Lower leg skin (tissue), 4 donors: Measurements from ENCODE around the gene CEP350. TPM values are rescaled to one million over a fixed set of nuclear protein-coding genes. Genes with fewer than 3 reads are reported as not detected.

Experiments
- DNase-seq, 2 donors: peaks; one replicate each; pipeline ENCODE4 v3.0.0-alpha.2; 2019; ENCODE audit warnings: low spot score in 2 of 2
- H3K4me3 ChIP-seq: fragments of 200-600 bp; sonication (generic); 2 replicates; pipeline ENCODE4 v1.5.1; 2017; ENCODE audit warnings: mild to moderate bottlenecking, low read depth; ENCODE audit not compliant: poor library complexity, severe bottlenecking
- POLR2A ChIP-seq, 2 donors: fragments of 450-650 bp; IDR thresholded peaks; one replicate each; pipeline ENCODE4 v1.6.1; 2016 to 2017; ENCODE audit warnings: antibody characterized with exemption in 2 of 2, mild to moderate bottlenecking in 1 of 2, moderate library complexity in 1 of 2
- WGBS, 2 donors: methylation state at CpG; one replicate each; pipeline ENCODE4 v1.1.5; 2018; 5-methylcytosine and 5-hydroxymethylcytosine counted together
- intact Hi-C: fragments of 100-400 bp; cut with DNase I; formaldehyde crosslinking; loops from one replicate; pipeline ENCODE4 v1.15.0; 2023; ENCODE audit warnings: low total_unique reads
- total RNA-seq, 4 donors: library from RNA; depleted of rRNA; stranded (reverse); fragments of >200 nt; gene quantifications; one replicate each; pipeline ENCODE4 v1.1.0, GENCODE V29; 2016
- TF ChIP-seq, protein P1 (sequence below), 3 donors: fragments of 450-650 bp; IDR thresholded peaks; one replicate each; pipeline ENCODE4 v1.5.1; 2016; ENCODE audit warnings: antibody characterized with exemption in 3 of 3, mild to moderate bottlenecking in 3 of 3, moderate library complexity in 2 of 3

CEP350 gene
- total RNA-seq, 4 donors from 2014 or later = 55.8 to 85.6 (median 59.9) TPM

DNA sequence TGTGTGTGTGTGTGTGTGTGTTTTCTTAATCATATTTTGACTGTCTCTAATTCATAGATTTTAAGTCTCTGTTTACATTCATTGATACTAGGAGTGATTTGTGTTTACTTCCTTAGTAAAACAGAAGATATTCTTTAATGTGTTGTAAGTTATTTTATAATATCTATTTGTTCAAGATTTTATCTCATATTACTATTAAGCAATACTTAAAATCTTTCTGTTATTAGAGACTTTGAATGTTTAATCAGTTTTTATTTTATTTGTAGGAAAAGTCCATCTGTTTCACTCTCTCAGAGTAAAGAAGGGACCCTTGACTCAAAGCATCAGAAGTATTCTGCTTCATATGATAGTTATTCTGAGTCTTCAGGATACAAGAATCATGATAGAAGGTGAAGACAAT is 89.2 kb downstream of the CEP350 start:
- TF ChIP-seq POLR2A (IDR thresholded peaks at IDR 0.05) = no peak
- TF ChIP-seq, protein P1, sequence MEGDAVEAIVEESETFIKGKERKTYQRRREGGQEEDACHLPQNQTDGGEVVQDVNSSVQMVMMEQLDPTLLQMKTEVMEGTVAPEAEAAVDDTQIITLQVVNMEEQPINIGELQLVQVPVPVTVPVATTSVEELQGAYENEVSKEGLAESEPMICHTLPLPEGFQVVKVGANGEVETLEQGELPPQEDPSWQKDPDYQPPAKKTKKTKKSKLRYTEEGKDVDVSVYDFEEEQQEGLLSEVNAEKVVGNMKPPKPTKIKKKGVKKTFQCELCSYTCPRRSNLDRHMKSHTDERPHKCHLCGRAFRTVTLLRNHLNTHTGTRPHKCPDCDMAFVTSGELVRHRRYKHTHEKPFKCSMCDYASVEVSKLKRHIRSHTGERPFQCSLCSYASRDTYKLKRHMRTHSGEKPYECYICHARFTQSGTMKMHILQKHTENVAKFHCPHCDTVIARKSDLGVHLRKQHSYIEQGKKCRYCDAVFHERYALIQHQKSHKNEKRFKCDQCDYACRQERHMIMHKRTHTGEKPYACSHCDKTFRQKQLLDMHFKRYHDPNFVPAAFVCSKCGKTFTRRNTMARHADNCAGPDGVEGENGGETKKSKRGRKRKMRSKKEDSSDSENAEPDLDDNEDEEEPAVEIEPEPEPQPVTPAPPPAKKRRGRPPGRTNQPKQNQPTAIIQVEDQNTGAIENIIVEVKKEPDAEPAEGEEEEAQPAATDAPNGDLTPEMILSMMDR (IDR thresholded peaks at IDR 0.05) = no peak
- intact Hi-C loops = no loop called here
- no peak overlapping the region for H3K4me3 ChIP-seq
- DNase-seq = no peak

DNA sequence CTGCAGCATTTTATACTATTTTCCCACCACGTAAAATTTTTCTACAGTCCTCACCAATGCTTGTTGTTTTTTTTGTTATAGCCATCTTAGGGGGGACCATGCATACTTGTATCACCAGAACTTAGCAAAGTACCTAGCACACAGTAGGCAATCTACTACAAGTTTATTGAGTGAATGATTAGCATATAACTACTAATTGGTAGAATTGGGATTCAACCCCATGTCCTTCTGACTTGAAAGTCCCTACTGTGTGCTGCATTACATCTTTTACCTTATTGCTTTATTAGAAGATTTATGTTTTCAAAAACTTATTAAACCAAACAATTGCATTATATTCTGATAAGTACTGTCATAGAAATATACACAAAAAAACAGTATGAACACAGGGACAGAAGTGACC is 92.1 kb downstream of the CEP350 start:
- 88 to 98% methylated on average over 1 of the region's 1 CpG for WGBS, 2 donors
- intact Hi-C loops = no loop called here
- TF ChIP-seq, protein P1 (IDR thresholded peaks at IDR 0.05) = no peak
- TF ChIP-seq POLR2A (IDR thresholded peaks at IDR 0.05) = no peak
- H3K4me3 ChIP-seq = no peak overlapping the region
- DNase-seq = no peak

DNA sequence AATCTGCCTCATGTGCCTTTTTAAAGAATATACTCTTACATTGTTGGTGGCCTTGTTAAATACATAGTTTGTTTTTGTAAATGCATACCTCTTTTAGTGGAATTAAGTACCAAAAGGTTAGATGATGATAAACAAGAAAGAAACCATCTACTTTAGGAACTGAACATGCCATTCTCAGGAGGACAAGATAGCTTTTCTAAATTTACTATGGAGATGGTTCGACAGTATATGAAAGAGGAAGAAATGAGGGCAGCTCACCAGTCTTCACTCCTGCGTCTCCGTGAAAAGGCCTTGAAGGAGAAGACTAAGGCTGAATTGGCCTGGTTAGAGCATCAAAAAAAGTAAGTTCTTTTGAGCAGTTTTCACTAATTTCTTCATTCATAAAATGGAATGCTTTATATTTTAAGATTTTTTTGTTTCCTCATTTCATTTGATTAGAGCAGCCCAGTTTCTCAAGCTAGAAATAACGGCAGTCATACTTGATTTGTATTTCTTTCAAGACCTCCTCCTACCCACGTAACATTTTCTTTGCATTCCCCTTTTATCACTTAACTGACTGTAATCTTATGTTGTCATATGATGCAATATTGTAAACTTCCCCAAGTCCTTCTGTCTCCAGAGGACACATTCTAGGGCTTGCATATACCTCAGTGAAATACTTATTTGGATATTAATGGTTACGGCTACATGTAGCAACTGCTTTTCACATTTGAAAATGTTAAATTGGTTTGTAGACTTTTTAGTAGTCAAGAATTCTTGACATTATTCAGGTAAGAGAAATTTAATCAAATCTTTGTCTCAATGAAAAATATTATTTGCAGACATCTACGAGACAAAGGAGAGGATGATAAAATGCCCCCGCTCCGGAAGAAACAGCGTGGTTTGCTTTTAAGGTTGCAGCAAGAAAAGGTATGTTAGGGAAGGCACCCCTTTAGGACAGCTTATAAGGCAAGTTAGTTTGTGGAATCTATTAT is 99.3 kb downstream of the CEP350 start:
- WGBS, 2 donors = 96% methylated on average over 10 of the region's 10 CpGs
- intact Hi-C loops = no loop called here

DNA sequence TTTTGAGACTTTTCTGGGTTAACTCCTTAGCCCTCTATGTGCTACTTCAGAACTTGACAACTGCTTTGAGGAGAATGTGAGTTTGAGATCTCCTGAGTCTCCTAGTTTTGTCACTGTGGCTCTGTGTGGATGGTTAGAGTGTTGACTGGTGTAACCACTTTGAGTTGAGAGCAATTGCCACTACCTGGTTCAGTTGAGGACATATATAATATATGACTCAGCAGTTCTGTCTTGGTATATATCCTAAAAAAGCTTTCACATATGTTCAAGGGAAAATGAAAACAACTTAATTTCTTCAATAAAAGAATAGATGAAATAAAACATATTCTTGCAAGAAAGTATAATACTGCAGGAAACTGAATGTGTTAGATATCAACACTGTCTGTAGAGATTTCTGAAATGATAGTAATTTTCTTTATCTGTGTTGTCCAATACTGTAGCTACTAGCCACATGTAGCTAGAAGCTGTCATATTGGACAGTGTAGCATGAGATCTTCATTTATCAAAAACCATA is 103.3 kb downstream of the CEP350 start:
- no peak for DNase-seq
- intact Hi-C loops = no loop called here
- no peak overlapping the region for H3K4me3 ChIP-seq
- TF ChIP-seq, protein P1 (IDR thresholded peaks at IDR 0.05) = no peak
- TF ChIP-seq POLR2A (IDR thresholded peaks at IDR 0.05) = no peak

More for the DNA sequence above, 99.3 kb downstream of the CEP350 start:
- H3K4me3 ChIP-seq = no peak overlapping the region
- TF ChIP-seq POLR2A (IDR thresholded peaks at IDR 0.05) = no peak
- TF ChIP-seq, protein P1 (IDR thresholded peaks at IDR 0.05) = no peak
- no peak for DNase-seq

DNA sequence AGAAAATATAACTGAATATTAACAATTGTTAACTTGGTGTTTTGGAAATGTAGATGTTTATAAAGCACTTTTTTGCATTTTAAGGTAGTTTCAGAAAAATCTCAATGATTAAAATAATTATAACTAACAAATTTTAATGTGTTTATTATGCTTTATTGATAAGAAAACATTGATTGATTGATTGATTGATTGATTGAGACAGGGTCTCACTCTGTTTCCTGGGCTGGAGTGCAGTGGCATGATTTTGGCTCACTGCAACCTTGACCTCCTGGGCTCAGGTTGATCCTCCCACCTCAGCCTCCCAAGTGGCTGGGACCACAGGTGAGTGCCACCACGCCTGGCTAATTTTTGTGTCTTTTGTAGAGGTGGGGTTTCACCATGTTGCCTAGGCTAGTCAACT is 106.4 kb downstream of the CEP350 start:
- intact Hi-C loops = no loop called here
- WGBS, 2 donors = 95 to 97% methylated on average over 1 of the region's 1 CpG
- H3K4me3 ChIP-seq = no peak overlapping the region
- TF ChIP-seq, protein P1 (IDR thresholded peaks at IDR 0.05) = no peak
- no peak for TF ChIP-seq POLR2A (IDR thresholded peaks at IDR 0.05)
- DNase-seq = no peak
